Osteocyte (in vitro differentiated cells): ENCODE results near the gene LMAN1. TPM values are rescaled to one million over a fixed set of nuclear protein-coding genes. Genes with fewer than 3 reads are reported as not detected.

Experiments used
- DNase-seq: peaks from one replicate; pipeline ENCODE4 v3.0.0; 2021; ENCODE audit warnings: mixed read lengths; ENCODE audit not compliant: unreplicated experiment; ENCODE audit errors: extremely low spot score
- H3K27ac Mint-ChIP-seq: one replicate; pipeline ENCODE4 v1.8.0; 2021; ENCODE audit warnings: mild to moderate bottlenecking, mixed read lengths; ENCODE audit not compliant: unreplicated experiment
- H3K27me3 Mint-ChIP-seq: one replicate; pipeline ENCODE4 v1.8.0; 2021; ENCODE audit warnings: mixed read lengths; ENCODE audit not compliant: unreplicated experiment
- H3K36me3 Mint-ChIP-seq: one replicate; pipeline ENCODE4 v1.8.0; 2021; ENCODE audit warnings: mixed read lengths; ENCODE audit not compliant: unreplicated experiment
- H3K4me1 Mint-ChIP-seq: one replicate; pipeline ENCODE4 v1.8.0; 2021; ENCODE audit warnings: mixed read lengths; ENCODE audit not compliant: unreplicated experiment
- H3K4me3 Mint-ChIP-seq: one replicate; pipeline ENCODE4 v1.8.0; 2021; ENCODE audit warnings: mild to moderate bottlenecking, moderate library complexity, mixed read lengths; ENCODE audit not compliant: unreplicated experiment
- H3K9me3 Mint-ChIP-seq: one replicate; pipeline ENCODE4 v1.8.0; 2021; ENCODE audit warnings: mixed read lengths; ENCODE audit not compliant: unreplicated experiment
- CTCF ChIP-seq: fragments of 200-600 bp; sonication (generic); IDR thresholded peaks from 2 replicates; pipeline ENCODE4 v1.5.0; 2021; ENCODE audit warnings: antibody characterized with exemption, mild to moderate bottlenecking, moderate library complexity
- total RNA-seq: library from RNA; stranded (reverse); gene quantifications from 2 replicates; pipeline ENCODE4 v1.2.1, GENCODE V29; 2021

LMAN1 gene
- total RNA-seq, 1 donor from 2014 or later = 93.2 TPM

GRCh38 chr18:59383851-59384250, 24.8 kb upstream of the LMAN1 start:
- no peak for TF ChIP-seq CTCF
- no peak overlapping the region for H3K27ac Mint-ChIP-seq
- H3K4me1 Mint-ChIP-seq = peaks cover 11% of the 10 kb centered on the region
- H3K9me3 Mint-ChIP-seq = peaks cover 3% of the 10 kb centered on the region
- no peaks in the 10 kb centered on the region for H3K36me3 Mint-ChIP-seq
- DNase-seq = no peak
- H3K27me3 Mint-ChIP-seq = no peaks in the 10 kb centered on the region
- no peak overlapping the region for H3K4me3 Mint-ChIP-seq

- no peaks in the 10 kb centered on the region for H3K4me1 Mint-ChIP-seq
- H3K27ac Mint-ChIP-seq = no peak overlapping the region
- H3K27me3 Mint-ChIP-seq = no peaks in the 10 kb centered on the region
- TF ChIP-seq CTCF = no peak
- no peaks in the 10 kb centered on the region for H3K36me3 Mint-ChIP-seq
- DNase-seq = no peak
- no peak overlapping the region for H3K4me3 Mint-ChIP-seq
- peaks cover 3% of the 10 kb centered on the region for H3K9me3 Mint-ChIP-seq
Observed at GRCh38 chr18:59382383-59382782, 23.3 kb upstream of the LMAN1 start.

GRCh38 chr18:59381949-59382348, 22.9 kb upstream of the LMAN1 start:
- Mint-ChIP-seq H3K27me3 (no peaks in the 10 kb centered on the region), H3K4me1 (no peaks in the 10 kb centered on the region), H3K27ac (no peak overlapping the region), H3K4me3 (no peak overlapping the region), H3K9me3 (peaks cover 3% of the 10 kb centered on the region), H3K36me3 (no peaks in the 10 kb centered on the region)
- DNase-seq = no peak
- no peak for TF ChIP-seq CTCF

- Mint-ChIP-seq H3K27me3 (no peaks in the 10 kb centered on the region), H3K4me1 (no peaks in the 10 kb centered on the region), H3K4me3 (no peak overlapping the region), H3K27ac (no peak overlapping the region), H3K36me3 (no peaks in the 10 kb centered on the region), H3K9me3 (peaks cover 3% of the 10 kb centered on the region)
- no peak for DNase-seq
- TF ChIP-seq CTCF = no peak
Observed at GRCh38 chr18:59380706-59381105, 21.6 kb upstream of the LMAN1 start.

GRCh38 chr18:59379772-59380522, 20.9 kb upstream of the LMAN1 start:
- Mint-ChIP-seq H3K27ac (no peak overlapping the region), H3K27me3 (no peaks in the 10 kb centered on the region), H3K36me3 (no peaks in the 10 kb centered on the region), H3K4me3 (no peak overlapping the region), H3K4me1 (no peaks in the 10 kb centered on the region), H3K9me3 (peaks cover 3% of the 10 kb centered on the region)
- no peak for DNase-seq
- TF ChIP-seq CTCF = no peak
